Measurements from ENCODE around the gene WWOX. TPM values are rescaled to one million over a fixed set of nuclear protein-coding genes. Genes with fewer than 3 reads are reported as not detected.

Gene WWOX
- total RNA-seq, 1 donor: 8.2 TPM

- no peak for TF ChIP-seq CTCF (IDR thresholded peaks at IDR 0.05; ENCODE audit: insufficient read depth, low read depth, low read length)
- no peak overlapping the region for H3K4me3 ChIP-seq (ENCODE audit: low read depth, low read length)
- DNase-seq (ENCODE audit: low read depth): no peak
Observed at GRCh38 chr16:78522327-78522726, 422.9 kb downstream of the WWOX start.

GRCh38 chr16:78523212-78523985 lies 423.9 kb downstream of the WWOX start:
- DNase-seq (ENCODE audit: low read depth): no peak
- no peak overlapping the region for H3K4me3 ChIP-seq (ENCODE audit: low read depth, low read length)
- TF ChIP-seq CTCF (IDR thresholded peaks at IDR 0.05; ENCODE audit: insufficient read depth, low read depth, low read length): no peak

- H3K4me3 ChIP-seq (ENCODE audit: low read depth, low read length): no peak overlapping the region
- no peak for TF ChIP-seq CTCF (IDR thresholded peaks at IDR 0.05; ENCODE audit: insufficient read depth, low read depth, low read length)
- no peak for DNase-seq (ENCODE audit: low read depth)
Observed at GRCh38 chr16:78524066-78524595, 424.7 kb downstream of the WWOX start.

- no peak for TF ChIP-seq CTCF (IDR thresholded peaks at IDR 0.05; ENCODE audit: insufficient read depth, low read depth, low read length)
- DNase-seq (ENCODE audit: low read depth): no peak
- no peak overlapping the region for H3K4me3 ChIP-seq (ENCODE audit: low read depth, low read length)
Observed at GRCh38 chr16:78528265-78528664, 428.8 kb downstream of the WWOX start.

GRCh38 chr16:78529881-78530280 lies 430.4 kb downstream of the WWOX start:
- no peak overlapping the region for H3K4me3 ChIP-seq (ENCODE audit: low read depth, low read length)
- DNase-seq (ENCODE audit: low read depth): no peak
- TF ChIP-seq CTCF (IDR thresholded peaks at IDR 0.05; ENCODE audit: insufficient read depth, low read depth, low read length): no peak

- TF ChIP-seq CTCF (IDR thresholded peaks at IDR 0.05; ENCODE audit: insufficient read depth, low read depth, low read length): no peak
- DNase-seq (ENCODE audit: low read depth): no peak
- H3K4me3 ChIP-seq (ENCODE audit: low read depth, low read length): no peak overlapping the region
Observed at GRCh38 chr16:78530283-78530682, 430.8 kb downstream of the WWOX start.
